HG03280 (cell line): ENCODE data around the gene TMEM233.
A peak's percentile ranks its signal among the peaks of the same experiment; 100 is the strongest.
"Not testable (repeated sequence)": the region's sequence is repeated elsewhere in the genome, so short reads cannot be mapped to it uniquely, and the experiment has no call there.

Experiments
- ATAC-seq: cut with Tn5 transposase; IDR thresholded peaks from one replicate; pipeline ENCODE4 v1.9.1; 2021; ENCODE audit warnings: mild to moderate bottlenecking, moderate library complexity; ENCODE audit not compliant: unreplicated experiment

TMEM233 gene

GRCh38 chr12:119652665-119653064 is 59.1 kb downstream of the TMEM233 start:
- no peak for ATAC-seq

DNA sequence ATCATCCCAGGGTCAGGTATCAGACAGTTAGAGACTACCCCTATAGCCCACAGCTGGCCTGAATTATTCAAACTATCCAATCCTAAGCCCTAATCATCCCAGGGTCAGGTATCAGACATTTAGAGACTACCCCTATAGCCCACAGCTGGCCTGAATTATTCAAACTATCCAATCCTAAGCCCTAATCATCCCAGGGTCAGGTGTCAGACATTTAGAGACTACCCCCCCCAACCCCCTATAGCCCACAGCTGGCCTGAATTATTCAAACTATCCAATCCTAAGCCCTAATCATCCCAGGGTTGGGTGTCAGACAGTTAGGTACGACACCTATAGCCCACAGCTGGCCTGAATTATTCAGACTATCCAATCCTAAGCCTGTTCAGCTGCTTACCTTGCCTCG is 63.4 kb downstream of the TMEM233 start:
- not testable (repeated sequence) for ATAC-seq

- not testable (repeated sequence) for ATAC-seq
These were observed 64.6 kb downstream of the TMEM233 start for GRCh38 chr12:119658166-119658565.

DNA sequence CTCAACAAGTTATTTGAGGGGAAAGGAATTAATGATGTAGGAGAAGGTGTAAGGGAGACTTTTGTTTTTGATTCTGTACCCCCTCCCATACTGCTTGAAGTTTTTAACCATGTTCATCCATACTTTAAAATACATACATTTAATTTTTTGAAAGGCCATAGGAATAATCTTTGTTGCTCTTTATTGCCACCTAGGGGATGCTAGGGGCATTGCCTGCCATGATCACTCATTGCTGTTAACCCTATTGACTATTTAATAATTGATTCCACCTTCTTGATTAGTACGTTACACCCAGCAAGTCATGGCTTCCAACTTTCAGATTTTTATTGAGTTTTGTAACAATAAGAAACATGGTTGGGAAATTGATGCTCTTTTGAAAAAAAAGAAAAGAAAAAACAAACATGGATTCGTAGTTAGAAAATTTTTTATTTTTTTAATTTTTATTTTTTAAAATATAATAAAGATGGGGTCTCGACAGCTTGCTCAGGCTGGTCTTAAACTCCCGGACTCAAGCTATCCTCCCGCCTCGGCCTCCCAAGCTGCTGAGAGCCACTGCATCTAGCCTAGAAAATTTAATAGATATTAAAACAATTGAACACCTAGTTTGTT is 65.8 kb downstream of the TMEM233 start:
- ATAC-seq, result no peak

DNA sequence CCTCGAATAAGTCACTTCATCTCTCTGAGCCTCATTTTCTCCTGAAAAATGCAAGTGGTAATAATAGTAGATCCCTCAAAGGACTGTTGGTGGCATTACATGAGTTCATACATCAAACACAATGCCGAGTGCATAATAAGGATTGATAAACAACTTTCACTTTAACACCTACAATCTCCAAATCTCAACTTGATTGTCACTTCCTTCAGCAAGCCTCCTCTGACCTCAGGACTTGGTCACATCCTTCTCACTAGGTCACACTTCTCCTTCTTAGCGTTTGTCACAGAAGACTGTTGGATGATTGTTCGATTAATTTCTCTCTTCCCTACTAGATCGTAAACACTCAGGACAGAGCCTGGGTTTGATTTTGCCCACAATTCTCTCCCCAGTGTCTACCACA is 66.5 kb downstream of the TMEM233 start:
- ATAC-seq, result no peak

DNA sequence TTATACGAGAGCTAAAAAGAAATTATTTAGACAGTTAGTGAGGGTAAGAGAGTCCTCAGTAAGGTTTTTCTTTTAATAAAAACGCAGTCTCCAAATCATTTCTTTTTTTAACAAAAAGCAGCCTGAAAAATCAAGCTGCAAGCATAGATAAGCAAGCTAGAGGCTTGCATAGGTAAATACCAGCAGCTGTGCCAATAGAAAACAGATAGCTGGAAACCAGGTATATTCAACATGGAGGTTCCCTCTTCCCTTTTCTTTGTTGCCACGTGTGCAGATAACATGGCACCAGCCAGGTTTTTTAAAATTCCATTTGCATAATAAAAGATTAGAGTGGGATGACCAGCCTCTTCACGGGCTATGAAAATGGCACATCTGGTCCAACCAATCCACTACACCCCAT is 68.3 kb downstream of the TMEM233 start:
- ATAC-seq, result no peak

- no peak for ATAC-seq
These were observed 71.1 kb downstream of the TMEM233 start for GRCh38 chr12:119664642-119665041.

DNA sequence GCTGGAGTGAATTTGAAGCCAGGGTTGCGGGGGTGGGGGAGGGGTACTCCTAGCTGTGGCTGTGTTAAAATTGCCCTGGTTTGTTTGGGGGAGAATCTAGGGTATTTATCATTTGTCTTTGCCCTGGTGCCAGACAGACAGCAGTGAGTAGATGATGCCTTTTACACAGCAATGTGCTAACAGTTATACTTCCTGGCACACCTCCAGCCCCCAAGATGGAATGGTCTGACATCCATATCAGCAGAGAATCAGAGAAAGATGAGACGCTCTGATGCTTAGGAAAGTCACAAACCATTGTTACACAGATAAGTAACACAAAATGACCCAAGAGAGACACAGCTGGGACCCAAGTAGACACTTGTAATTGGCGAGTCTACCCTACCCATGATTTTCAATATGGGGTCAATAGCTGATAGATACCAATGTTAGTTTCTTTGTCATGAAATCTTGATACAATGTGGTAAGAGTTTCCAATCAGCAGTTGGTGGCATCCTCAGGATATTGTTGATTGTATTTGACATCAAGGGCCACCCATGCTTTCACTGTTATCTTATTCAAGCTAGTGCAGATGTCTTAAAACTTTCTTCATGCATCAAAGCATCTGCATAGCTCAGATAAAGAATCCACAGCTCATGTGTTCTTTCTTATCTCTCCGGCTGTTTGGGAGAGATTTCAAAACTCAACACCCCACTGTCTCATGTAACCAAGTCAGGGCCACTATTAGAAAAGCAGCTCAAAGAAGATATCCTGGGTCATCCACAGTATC is 71.8 kb downstream of the TMEM233 start:
- no peak for ATAC-seq

DNA sequence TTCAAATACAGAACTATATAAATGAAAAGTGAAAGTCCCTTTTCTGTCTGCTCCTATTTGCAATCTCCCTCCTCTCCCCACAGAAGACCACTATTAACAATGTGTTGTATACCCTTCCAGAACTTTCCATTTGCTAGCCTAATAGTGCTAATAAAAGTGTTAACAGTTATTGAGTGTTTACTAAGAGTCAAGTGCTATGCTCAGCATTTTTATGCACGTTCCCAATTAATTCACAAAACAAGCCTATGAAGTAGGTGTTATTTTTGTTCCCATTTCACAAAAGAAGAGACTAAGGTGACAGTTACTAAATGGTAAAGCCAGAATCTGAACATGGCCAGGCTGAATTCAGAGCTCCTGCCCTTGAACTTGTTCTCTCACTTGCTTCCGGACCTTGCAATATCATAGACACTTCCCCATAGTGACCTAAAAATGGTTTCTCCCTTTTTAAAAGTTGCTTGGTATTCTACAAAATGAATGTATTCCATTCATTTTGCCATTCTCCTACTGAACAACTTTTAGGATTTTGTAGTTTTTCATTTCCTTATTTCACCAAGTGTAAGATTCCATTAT is 72.7 kb downstream of the TMEM233 start:
- no peak for ATAC-seq

DNA sequence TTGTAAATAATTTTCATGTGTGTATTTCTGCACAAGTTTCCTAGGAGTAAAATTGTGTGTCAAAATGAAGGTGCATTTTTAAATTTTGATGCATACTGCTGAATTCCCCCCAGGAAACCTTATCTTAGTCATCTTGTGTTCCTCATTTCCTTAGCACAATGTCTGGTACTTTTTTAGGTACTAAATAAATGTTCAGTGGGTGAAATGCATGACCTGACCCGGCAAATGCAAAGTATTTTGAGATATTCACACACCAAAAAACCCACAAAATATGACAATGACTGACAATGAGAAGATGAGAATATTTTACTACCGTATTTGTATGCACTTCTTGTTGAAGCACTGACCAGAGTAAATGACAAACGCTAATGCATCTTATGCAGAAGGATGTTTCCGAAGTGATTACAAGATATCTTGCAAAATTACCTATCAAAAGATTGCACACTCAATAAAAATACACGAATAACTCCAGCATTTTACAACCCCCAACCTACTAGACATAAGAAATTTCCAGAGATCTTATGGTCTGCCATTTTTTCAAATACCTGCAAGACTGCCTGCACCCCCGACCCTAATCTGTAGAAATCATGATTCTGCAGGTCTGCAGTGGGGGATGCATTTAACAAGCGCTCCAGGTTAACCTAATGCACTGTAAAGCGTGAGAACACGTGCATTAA is 73.5 kb downstream of the TMEM233 start:
- ATAC-seq, result no peak

GRCh38 chr12:119667577-119668323 is 74.2 kb downstream of the TMEM233 start, which contains the start of gene PRKAB1:
TSS of gene PRKAB1 (plus strand) at chr12:119668133. CDS start at chr12:119668245, 112 bp downstream.
- peak; percentile 93 for ATAC-seq

DNA sequence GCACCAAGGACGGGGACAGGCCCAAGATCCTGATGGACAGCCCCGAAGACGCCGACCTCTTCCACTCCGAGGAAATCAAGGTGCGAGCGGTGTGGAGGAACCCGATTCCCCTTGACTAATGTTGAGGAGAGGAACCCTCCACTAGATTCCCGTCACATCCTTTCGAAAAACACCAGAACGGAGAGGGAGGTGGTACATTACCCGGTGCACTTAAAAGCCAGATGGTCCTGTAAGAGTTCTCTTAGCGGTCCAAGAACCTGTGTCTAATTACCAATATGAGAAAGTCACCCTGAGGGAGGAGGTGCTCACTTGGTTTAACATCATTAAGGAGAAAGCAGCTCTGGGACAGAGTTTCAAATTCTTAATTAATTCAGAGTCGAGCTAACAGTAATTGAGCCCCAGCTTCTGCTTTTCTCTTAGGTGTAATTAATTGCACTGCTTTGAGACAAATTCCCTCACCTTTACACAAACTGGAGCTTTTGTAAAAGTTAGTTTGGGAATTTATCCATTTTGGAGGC is 74.8 kb downstream of the TMEM233 start:
- ATAC-seq, result no peak

DNA sequence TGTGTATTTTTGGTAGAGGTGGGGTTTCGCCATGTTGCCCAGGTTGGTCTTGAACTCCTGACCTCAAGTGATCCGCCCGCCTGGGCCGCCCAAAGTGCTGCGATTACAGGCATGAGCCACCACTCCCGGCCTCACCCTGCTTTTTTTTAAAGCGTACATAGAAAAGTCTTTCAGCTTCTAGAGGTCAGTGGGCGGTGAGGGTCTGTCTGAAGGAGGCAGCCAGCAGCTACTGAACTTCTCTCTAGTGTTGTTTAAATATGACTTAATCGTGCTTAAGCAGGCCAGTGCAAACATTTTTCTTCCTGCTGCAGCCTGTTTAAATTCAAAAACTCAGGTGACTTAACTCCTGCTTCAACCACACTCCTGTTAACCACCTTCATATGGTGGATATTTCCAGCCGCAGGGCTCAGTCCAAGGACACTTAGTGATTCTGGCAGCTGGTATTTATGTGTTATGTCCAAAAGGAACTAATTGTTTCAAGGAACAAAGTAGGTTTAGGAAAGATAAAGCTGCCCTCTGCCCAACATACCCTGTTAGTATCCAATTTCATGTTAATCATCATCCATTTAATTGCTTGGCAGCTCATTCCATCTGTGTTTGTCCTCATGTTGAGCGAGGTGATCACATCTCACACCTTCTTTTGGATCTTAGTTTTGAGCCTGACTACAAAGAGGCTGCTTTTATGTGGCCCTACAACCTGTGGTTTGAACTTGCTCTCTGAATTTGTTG is 76.3 kb downstream of the TMEM233 start:
- no peak for ATAC-seq

DNA sequence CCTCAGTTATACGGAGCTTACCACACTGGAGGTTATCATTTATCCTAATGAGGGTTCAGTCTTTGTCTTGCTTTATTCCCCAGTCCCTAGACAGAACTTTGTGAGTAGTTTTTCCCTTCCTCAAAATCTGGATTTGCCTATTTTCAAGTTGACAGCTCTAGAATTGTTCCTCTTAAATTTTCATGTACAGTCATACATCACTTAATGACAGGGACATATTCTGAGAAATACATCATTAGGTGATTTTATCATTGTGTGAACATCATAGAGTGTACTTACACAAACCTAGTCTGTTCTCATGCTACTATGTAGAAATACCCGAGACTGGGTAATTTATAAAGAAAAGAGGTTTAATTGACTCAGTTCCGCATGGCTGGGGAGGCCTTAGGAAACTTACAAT is 77.5 kb downstream of the TMEM233 start:
- no peak for ATAC-seq

- no peak for ATAC-seq
These were observed 78.6 kb downstream of the TMEM233 start for GRCh38 chr12:119672194-119672593.

DNA sequence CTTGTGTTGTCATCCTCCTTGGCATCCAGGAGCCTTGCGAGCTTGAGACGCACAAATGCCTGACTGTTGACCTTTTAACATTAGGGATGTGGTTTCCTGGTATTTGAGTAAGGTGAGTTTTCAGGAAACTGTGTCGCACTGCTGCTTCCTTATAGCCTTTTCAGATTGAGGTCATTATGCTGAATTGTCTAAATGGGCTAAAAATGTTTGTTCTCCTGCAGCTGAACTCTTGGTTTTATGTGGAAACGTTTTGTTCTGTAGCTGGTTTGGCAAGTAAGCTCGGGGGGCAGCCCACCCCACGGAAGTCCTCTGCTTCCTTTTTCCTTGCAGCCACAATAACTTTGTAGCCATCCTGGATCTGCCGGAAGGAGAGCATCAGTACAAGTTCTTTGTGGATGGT is 80.1 kb downstream of the TMEM233 start:
- ATAC-seq, result no peak

- ATAC-seq, result no peak
These were observed 81.0 kb downstream of the TMEM233 start for GRCh38 chr12:119674560-119674959.

DNA sequence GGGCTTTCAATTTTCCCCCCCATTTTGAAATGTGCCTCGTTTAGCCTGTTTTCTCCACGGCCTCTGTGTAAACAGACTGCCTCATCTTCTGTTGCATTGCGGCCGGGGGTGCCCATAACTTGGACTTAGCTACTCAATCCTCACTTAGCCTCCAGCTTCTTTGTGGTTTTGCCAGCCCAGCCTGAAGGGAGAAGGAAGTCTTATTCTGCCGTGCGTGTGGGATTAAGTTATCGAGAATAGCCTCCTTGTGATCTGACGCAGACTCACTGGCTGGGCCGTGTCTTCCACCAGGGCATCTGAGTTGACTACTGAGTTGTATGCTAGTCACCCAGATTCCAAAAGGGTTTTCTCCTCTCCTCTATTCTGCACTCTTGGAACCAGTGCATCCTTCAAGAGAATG is 82.4 kb downstream of the TMEM233 start:
- no peak for ATAC-seq

DNA sequence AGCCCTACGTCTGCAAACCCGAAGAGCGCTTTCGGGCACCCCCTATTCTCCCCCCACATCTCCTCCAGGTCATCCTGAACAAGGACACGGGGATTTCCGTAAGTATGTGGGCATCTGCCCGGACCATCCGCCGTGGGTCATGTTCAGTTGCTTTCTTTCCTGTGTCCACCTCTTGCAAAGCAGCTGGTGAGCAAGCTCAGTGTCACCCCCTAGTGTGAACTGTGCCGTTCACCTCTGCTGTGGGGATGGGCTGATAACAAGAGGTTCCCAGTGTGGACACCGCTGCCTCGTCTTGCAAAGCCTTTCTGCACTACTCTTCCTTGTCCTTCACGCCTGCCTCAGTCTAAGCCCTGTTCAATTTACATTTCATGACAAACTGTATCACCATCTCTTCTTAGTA is 83.0 kb downstream of the TMEM233 start:
- no peak for ATAC-seq

DNA sequence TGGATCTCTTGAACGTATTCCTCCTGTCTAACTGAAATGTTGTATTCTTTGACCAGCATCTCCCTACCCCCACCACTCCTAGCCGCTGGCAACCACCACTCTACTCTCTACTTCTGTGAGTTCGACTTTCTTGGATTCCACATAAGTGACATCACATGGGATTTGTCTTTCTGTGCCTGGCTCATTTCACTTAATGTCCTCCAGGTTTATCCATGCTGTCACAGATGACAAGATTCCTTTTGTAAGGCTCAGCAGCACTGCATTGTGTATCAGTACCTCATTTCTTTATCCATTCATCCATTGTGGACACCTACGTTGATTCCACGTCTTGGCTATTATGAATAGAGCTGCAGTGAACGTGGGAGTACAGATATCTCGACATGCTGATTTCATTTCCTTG is 84.9 kb downstream of the TMEM233 start:
- no peak for ATAC-seq
